SK-N-SH (cell line): ENCODE data around the gene SCYGR3. TPM values are rescaled to one million over a fixed set of nuclear protein-coding genes. Genes with fewer than 3 reads are reported as not detected.

Source experiments
- CTCF ChIA-PET: fragments of 300-600, 350-600 bp; formaldehyde crosslinking; extraction: SDS; loops from one replicate; lab custom pipeline; 2021; lab: Yijun Ruan, JAX
- POLR2A ChIA-PET: fragments of 350-600 bp; sonication (Branson Sonifier 250); formaldehyde crosslinking; extraction: SDS; loops from one replicate; lab custom pipeline; 2020; ENCODE audit warnings: antibody characterized with exemption, inconsistent platforms; lab: Yijun Ruan, JAX
- DNase-seq: peaks from one replicate; pipeline ENCODE4 v3.0.0; 2012
- H2AFZ ChIP-seq: fragments of 200-600 bp; sonication (generic); 2 replicates; pipeline ENCODE4 v1.8.1; 2016; ENCODE audit warnings: antibody characterized with exemption, mild to moderate bottlenecking, low read depth
- H3F3A ChIP-seq: fragments of 200-600 bp; sonication (generic); replicated peaks from 2 replicates; pipeline ENCODE3; 2016; ENCODE audit warnings: antibody characterized with exemption, mild to moderate bottlenecking; ENCODE audit not compliant: insufficient read depth
- H3K27ac ChIP-seq, 2 experiments: fragments of 200-500 bp in 1 of 2; fragments of 200-600 bp in 1 of 2; sonication (Bioruptor generic) in 1 of 2; sonication (generic), shearing (Covaris generic) in 1 of 2; 2 replicates each; pipeline versions ENCODE4 v1.5.1 to v1.6.1; 2014 to 2016; ENCODE audit warnings: low read depth in 2 of 2, inconsistent platforms in 1 of 2, low read length in 1 of 2, mild to moderate bottlenecking in 1 of 2, mixed read lengths in 1 of 2
- H3K27me3 ChIP-seq: fragments of 200-600 bp; sonication (generic), shearing (Covaris generic); 2 replicates; pipeline ENCODE4 v1.6.1; 2016; ENCODE audit warnings: mixed run types; ENCODE audit not compliant: insufficient read depth
- H3K36me3 ChIP-seq, 2 experiments: fragments of 200-500 bp in 1 of 2; fragments of 200-600 bp in 1 of 2; sonication (Bioruptor generic) in 1 of 2; sonication (generic) in 1 of 2; replicated peaks in 1 of 2; 2 replicates each; pipeline versions ENCODE3 to v1.5.1; 2014 to 2016; ENCODE audit warnings: low read length in 1 of 2, mild to moderate bottlenecking in 1 of 2; ENCODE audit not compliant: insufficient read depth in 2 of 2, control insufficient read depth in 1 of 2
- H3K4me1 ChIP-seq, 2 experiments: fragments of 200-500 bp in 1 of 2; fragments of 200-600 bp in 1 of 2; sonication (Bioruptor generic) in 1 of 2; sonication (generic), shearing (Covaris generic) in 1 of 2; 2 replicates each; pipeline versions ENCODE4 v1.5.1 to v1.6.1; 2014 to 2016; ENCODE audit warnings: low read depth in 1 of 2, low read length in 1 of 2, mixed run types in 1 of 2; ENCODE audit not compliant: insufficient read depth in 2 of 2, control insufficient read depth in 1 of 2
- H3K4me2 ChIP-seq: fragments of 200-600 bp; sonication (generic), shearing (Covaris generic); 2 replicates; pipeline ENCODE4 v1.6.1; 2017; ENCODE audit warnings: mixed run types
- H3K4me3 ChIP-seq, 2 experiments: fragments of 200-500 bp in 1 of 2; fragments of 200-600 bp in 1 of 2; sonication (Bioruptor generic) in 1 of 2; sonication (generic), shearing (Covaris generic) in 1 of 2; 2 replicates each; pipeline versions ENCODE4 v1.5.1 to v1.8.1; 2014 to 2016; ENCODE audit warnings: low read depth in 2 of 2, inconsistent platforms in 1 of 2, low read length in 1 of 2, mild to moderate bottlenecking in 1 of 2, mixed read lengths in 1 of 2, moderate library complexity in 1 of 2
- H3K79me2 ChIP-seq: fragments of 200-600 bp; sonication (generic); 2 replicates; pipeline ENCODE4 v1.8.1; 2017; ENCODE audit warnings: mild to moderate bottlenecking; ENCODE audit not compliant: insufficient read depth
- H3K9ac ChIP-seq: fragments of 200-600 bp; sonication (generic); 2 replicates; pipeline ENCODE4 v1.6.1; 2017; ENCODE audit warnings: mixed run types
- H3K9me2 ChIP-seq: fragments of 200-600 bp; sonication (generic); 2 replicates; pipeline ENCODE4 v1.6.1; 2017; ENCODE audit warnings: mixed run types
- H3K9me3 ChIP-seq: fragments of 200-600 bp; sonication (generic); 2 replicates; pipeline ENCODE4 v1.6.1; 2017; ENCODE audit warnings: mixed run types, mild to moderate bottlenecking, moderate library complexity
- H4K20me1 ChIP-seq: fragments of 200-600 bp; sonication (generic); 2 replicates; pipeline ENCODE4 v1.6.1; 2017; ENCODE audit warnings: mild to moderate bottlenecking, mixed run types; ENCODE audit not compliant: insufficient read depth
- CHD2 ChIP-seq: fragments of 150-350 bp; IDR thresholded peaks from 2 replicates; pipeline ENCODE4 v1.6.1; 2018; ENCODE audit warnings: low read length; ENCODE audit not compliant: partially characterized antibody
- ELF1 ChIP-seq: IDR thresholded peaks from 2 replicates; pipeline ENCODE4 v1.4.0; 2012
- EP300 ChIP-seq, 2 experiments: IDR thresholded peaks; 2 replicates each; pipeline versions ENCODE4 v1.4.0 to v1.6.1; 2012; ENCODE audit warnings: borderline replicate concordance in 1 of 2, low read depth in 1 of 2, low read length in 1 of 2
- EZH2phosphoT487 ChIP-seq: fragments of 200-600 bp; sonication (generic); IDR thresholded peaks from 2 replicates; pipeline ENCODE4 v1.6.1; 2017; ENCODE audit warnings: low read depth, mixed run types, mild to moderate bottlenecking, antibody characterized with exemption, moderate library complexity, borderline replicate concordance
- FOSL2 ChIP-seq: IDR thresholded peaks from 2 replicates; pipeline ENCODE4 v1.4.0; 2012; ENCODE audit warnings: low read depth, mild to moderate bottlenecking, moderate library complexity, borderline replicate concordance
- FOXM1 ChIP-seq: IDR thresholded peaks from 2 replicates; pipeline ENCODE4 v1.4.0; 2012; ENCODE audit warnings: low read depth, mild to moderate bottlenecking
- GABPA ChIP-seq: IDR thresholded peaks from 2 replicates; pipeline ENCODE4 v1.4.0; 2012; ENCODE audit warnings: low read depth, mild to moderate bottlenecking
- GATA2 ChIP-seq: sonication (generic); formaldehyde crosslinking; IDR thresholded peaks from 2 replicates; pipeline ENCODE4 v1.5.0; 2020; ENCODE audit warnings: mild to moderate bottlenecking, missing genetic modification reagents
- JUND ChIP-seq: IDR thresholded peaks from 2 replicates; pipeline ENCODE4 v1.4.0; 2012
- MEF2A ChIP-seq: IDR thresholded peaks from 2 replicates; pipeline ENCODE4 v1.4.0; 2012; ENCODE audit warnings: low read depth, borderline replicate concordance
- NFIC ChIP-seq: IDR thresholded peaks from 2 replicates; pipeline ENCODE4 v1.4.0; 2012; ENCODE audit warnings: borderline replicate concordance
- POLR2AphosphoS5 ChIP-seq: IDR thresholded peaks from 2 replicates; pipeline ENCODE4 v1.6.1; 2012; ENCODE audit warnings: low read depth, low read length
- RCOR1 ChIP-seq: fragments of 150-350 bp; IDR thresholded peaks from 2 replicates; pipeline ENCODE4 v1.6.1; 2017; ENCODE audit warnings: antibody characterized with exemption, low read length
- SMC3 ChIP-seq: IDR thresholded peaks from 2 replicates; pipeline ENCODE4 v1.6.1; 2012; ENCODE audit warnings: low read depth, low read length, improper control_type of control experiment
- YY1 ChIP-seq: IDR thresholded peaks from 2 replicates; pipeline ENCODE4 v1.4.0; 2012; ENCODE audit warnings: low read depth, mild to moderate bottlenecking
- WGBS: methylation state at CpG from one replicate; pipeline ENCODE4 v1.1.6; 2017; ENCODE audit warnings: low lambda C conversion rate; 5-methylcytosine and 5-hydroxymethylcytosine counted together
- polyA plus RNA-seq, 3 experiments: library from polyadenylated mRNA; depleted of rRNA; stranded (reverse); fragments of >200 nt; gene quantifications; 2 replicates each; pipeline ENCODE4 v1.2.3, GENCODE V29; 2012
- TF ChIP-seq, protein P1 (sequence below): IDR thresholded peaks from 2 replicates; pipeline ENCODE4; 2012
- TF ChIP-seq, protein P2 (sequence below): IDR thresholded peaks from 2 replicates; pipeline ENCODE4 v1.4.0; 2012; ENCODE audit warnings: low read depth, borderline replicate concordance
- TF ChIP-seq, protein P3 (sequence below): fragments of 200-600 bp; sonication (generic); IDR thresholded peaks from 2 replicates; pipeline ENCODE4 v1.6.1; 2017; ENCODE audit warnings: antibody characterized with exemption, mild to moderate bottlenecking, moderate library complexity
- TF ChIP-seq, protein P4 (sequence below): IDR thresholded peaks from 2 replicates; pipeline ENCODE4 v1.4.0; 2012; ENCODE audit warnings: low read depth, borderline replicate concordance
- TF ChIP-seq, protein P5 (sequence below): fragments of 150-350 bp; IDR thresholded peaks from 2 replicates; pipeline ENCODE4 v1.6.1; 2016; ENCODE audit warnings: mild to moderate bottlenecking, low read depth, low read length

The SCYGR3 gene, protein sequence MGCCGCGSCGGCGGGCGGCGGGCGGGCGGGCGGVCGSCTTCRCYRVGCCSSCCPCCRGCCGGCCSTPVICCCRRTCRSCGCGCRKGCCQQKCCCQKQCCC
- polyA plus RNA-seq (2012; rRNA removed): not detected in 2 replicates
- not detected in 2 replicates for polyA plus RNA-seq (2012; cell fraction: cytosol; rRNA removed)
- polyA plus RNA-seq (2012; cell fraction: nucleus; rRNA removed): not detected in 2 replicates

DNA sequence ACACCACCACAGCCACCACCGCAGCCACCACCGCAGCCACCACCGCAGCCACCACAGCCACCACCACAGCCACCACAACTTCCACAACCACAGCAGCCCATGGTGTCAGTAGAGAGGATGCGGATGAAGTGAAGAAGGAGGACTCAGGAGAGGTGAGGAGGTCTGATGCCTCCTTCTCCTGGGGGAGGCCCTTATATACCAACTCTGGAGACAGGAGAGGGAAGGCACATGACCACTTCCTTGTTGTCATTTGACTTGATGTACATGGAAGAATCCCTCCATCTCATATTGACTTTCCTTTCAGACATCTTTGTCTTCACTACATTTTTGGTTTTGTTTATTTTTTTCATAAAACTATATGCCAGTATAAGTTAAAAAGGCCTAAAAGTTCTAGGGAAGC is at the start of gene SCYGR3:
TSS of gene SCYGR3 (minus strand) at position 101 of the 400 bp plus-strand sequence. CDS start at position 101, 0 bp downstream.
- Histone ChIP-seq H3K9me2 (no peaks in the 10 kb centered on the region), H3K27ac (no peak within 1 kb of the TSS), H3K27me3 (no peaks in the 10 kb centered on the region), H3K9me3 (no peaks in the 10 kb centered on the region), H3K9ac (no peak within 1 kb of the TSS), H3K79me2 (no peaks in the 10 kb centered on the region), H3F3A (no peaks in the 10 kb centered on the region), H3K36me3 (no peaks in the 10 kb centered on the region), H4K20me1 (no peaks in the 10 kb centered on the region), H3K4me2 (no peak within 1 kb of the TSS), H2AFZ (no peak within 1 kb of the TSS), H3K4me3 (no peak within 1 kb of the TSS), H3K4me1 (no peaks in the 10 kb centered on the region; a peak in 1 of 4 replicates)
- ChIA-PET POLR2A (no interaction called here), CTCF (interaction anchor here (2.5 kb wide), 1 partner anchor 44 kb away, joined by 7 read pairs; no protein-coding TSS in a partner anchor)
- TF ChIP-seq MEF2A (no peak), ELF1 (no peak), RCOR1 (no peak), FOXM1 (no peak), SMC3 (no peak), JUND (no peak), POLR2AphosphoS5 (no peak), GABPA (no peak), CHD2 (no peak), EP300 (IDR thresholded peaks at IDR 0.05; ENCODE audit: borderline replicate concordance in 1 of 2, low read depth in 1 of 2, low read length in 1 of 2) (no peak), YY1 (no peak), FOSL2 (no peak), NFIC (no peak), EZH2phosphoT487 (no peak), GATA2 (CRISPR knock-in tag) (no peak)
- TF ChIP-seq, protein P1, sequence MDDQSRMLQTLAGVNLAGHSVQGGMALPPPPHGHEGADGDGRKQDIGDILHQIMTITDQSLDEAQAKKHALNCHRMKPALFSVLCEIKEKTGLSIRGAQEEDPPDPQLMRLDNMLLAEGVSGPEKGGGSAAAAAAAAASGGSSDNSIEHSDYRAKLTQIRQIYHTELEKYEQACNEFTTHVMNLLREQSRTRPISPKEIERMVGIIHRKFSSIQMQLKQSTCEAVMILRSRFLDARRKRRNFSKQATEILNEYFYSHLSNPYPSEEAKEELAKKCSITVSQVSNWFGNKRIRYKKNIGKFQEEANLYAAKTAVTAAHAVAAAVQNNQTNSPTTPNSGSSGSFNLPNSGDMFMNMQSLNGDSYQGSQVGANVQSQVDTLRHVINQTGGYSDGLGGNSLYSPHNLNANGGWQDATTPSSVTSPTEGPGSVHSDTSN: no peak
- TF ChIP-seq, protein P2, sequence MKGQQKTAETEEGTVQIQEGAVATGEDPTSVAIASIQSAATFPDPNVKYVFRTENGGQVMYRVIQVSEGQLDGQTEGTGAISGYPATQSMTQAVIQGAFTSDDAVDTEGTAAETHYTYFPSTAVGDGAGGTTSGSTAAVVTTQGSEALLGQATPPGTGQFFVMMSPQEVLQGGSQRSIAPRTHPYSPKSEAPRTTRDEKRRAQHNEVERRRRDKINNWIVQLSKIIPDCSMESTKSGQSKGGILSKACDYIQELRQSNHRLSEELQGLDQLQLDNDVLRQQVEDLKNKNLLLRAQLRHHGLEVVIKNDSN: no peak
- TF ChIP-seq, protein P3, sequence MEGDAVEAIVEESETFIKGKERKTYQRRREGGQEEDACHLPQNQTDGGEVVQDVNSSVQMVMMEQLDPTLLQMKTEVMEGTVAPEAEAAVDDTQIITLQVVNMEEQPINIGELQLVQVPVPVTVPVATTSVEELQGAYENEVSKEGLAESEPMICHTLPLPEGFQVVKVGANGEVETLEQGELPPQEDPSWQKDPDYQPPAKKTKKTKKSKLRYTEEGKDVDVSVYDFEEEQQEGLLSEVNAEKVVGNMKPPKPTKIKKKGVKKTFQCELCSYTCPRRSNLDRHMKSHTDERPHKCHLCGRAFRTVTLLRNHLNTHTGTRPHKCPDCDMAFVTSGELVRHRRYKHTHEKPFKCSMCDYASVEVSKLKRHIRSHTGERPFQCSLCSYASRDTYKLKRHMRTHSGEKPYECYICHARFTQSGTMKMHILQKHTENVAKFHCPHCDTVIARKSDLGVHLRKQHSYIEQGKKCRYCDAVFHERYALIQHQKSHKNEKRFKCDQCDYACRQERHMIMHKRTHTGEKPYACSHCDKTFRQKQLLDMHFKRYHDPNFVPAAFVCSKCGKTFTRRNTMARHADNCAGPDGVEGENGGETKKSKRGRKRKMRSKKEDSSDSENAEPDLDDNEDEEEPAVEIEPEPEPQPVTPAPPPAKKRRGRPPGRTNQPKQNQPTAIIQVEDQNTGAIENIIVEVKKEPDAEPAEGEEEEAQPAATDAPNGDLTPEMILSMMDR: no peak
- TF ChIP-seq, protein P4, sequence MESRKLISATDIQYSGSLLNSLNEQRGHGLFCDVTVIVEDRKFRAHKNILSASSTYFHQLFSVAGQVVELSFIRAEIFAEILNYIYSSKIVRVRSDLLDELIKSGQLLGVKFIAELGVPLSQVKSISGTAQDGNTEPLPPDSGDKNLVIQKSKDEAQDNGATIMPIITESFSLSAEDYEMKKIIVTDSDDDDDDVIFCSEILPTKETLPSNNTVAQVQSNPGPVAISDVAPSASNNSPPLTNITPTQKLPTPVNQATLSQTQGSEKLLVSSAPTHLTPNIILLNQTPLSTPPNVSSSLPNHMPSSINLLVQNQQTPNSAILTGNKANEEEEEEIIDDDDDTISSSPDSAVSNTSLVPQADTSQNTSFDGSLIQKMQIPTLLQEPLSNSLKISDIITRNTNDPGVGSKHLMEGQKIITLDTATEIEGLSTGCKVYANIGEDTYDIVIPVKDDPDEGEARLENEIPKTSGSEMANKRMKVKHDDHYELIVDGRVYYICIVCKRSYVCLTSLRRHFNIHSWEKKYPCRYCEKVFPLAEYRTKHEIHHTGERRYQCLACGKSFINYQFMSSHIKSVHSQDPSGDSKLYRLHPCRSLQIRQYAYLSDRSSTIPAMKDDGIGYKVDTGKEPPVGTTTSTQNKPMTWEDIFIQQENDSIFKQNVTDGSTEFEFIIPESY: no peak
- TF ChIP-seq, protein P5, sequence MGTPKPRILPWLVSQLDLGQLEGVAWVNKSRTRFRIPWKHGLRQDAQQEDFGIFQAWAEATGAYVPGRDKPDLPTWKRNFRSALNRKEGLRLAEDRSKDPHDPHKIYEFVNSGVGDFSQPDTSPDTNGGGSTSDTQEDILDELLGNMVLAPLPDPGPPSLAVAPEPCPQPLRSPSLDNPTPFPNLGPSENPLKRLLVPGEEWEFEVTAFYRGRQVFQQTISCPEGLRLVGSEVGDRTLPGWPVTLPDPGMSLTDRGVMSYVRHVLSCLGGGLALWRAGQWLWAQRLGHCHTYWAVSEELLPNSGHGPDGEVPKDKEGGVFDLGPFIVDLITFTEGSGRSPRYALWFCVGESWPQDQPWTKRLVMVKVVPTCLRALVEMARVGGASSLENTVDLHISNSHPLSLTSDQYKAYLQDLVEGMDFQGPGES: no peak
- WGBS: 100% methylated on average over 1 of the region's 4 CpGs
- no peak for DNase-seq
